ENCODE data around the gene TENM4.

Gene TENM4

GRCh38 chr11:79221444-79222130 is 219.2 kb downstream of the TENM4 start (continued):
- TF ChIP-seq BCL6B (tag by site-specific recombination; IDR thresholded peaks at IDR 0.05) (no peak), BCL11A (tag by site-specific recombination; IDR thresholded peaks at IDR 0.05; ENCODE audit: low read depth) (no peak), ZNF146 (tag by site-specific recombination; IDR thresholded peaks at IDR 0.05) (no peak), SALL2 (tag by site-specific recombination; IDR thresholded peaks at IDR 0.05; ENCODE audit: borderline replicate concordance) (no peak), ZNF473 (tag by site-specific recombination; IDR thresholded peaks at IDR 0.05) (no peak)

- CTCF ChIA-PET, result no interaction called here
- POLR2A ChIA-PET, result no interaction called here
- Histone ChIP-seq H3K36me3 (ENCODE audit: control insufficient read depth in 2 of 2, insufficient read depth in 1 of 2, low read length in 2 of 2) (no peaks in the 10 kb centered on the region), H3K27ac (ENCODE audit: extremely low read depth, low read depth, low read length) (no peak overlapping the region), H3K9me3 (ENCODE audit: control insufficient read depth, insufficient read depth, low read depth, low read length) (no peaks in the 10 kb centered on the region), H3K4me3 (ENCODE audit: low read depth, low read length) (no peak overlapping the region), H3K4me1 (ENCODE audit: control insufficient read depth, insufficient read depth, low read length) (no peaks in the 10 kb centered on the region)
- TF ChIP-seq ZNF175 (tag by site-specific recombination; IDR thresholded peaks at IDR 0.05) (no peak), ZNF239 (tag by site-specific recombination; IDR thresholded peaks at IDR 0.05) (no peak), ZNF792 (tag by site-specific recombination; IDR thresholded peaks at IDR 0.05) (no peak), ZNF555 (tag by site-specific recombination; conservative IDR thresholded peaks at IDR 0.05) (no peak), ZBTB44 (tag by site-specific recombination; IDR thresholded peaks at IDR 0.05) (no peak), ZNF148 (tag by site-specific recombination; IDR thresholded peaks at IDR 0.05; ENCODE audit: borderline replicate concordance) (no peak), EGR2 (tag by site-specific recombination; IDR thresholded peaks at IDR 0.05; ENCODE audit: low read depth) (no peak), KLF7 (tag by site-specific recombination; IDR thresholded peaks at IDR 0.05; ENCODE audit: borderline replicate concordance) (no peak), ZNF513 (tag by site-specific recombination; IDR thresholded peaks at IDR 0.05) (no peak), ZNF214 (tag by site-specific recombination; IDR thresholded peaks at IDR 0.05; ENCODE audit: borderline replicate concordance) (no peak), ZSCAN4 (tag by site-specific recombination; IDR thresholded peaks at IDR 0.05) (no peak), ZNF610 (tag by site-specific recombination; IDR thresholded peaks at IDR 0.05; ENCODE audit: borderline replicate concordance) (no peak), ZNF16 (tag by site-specific recombination; IDR thresholded peaks at IDR 0.05; ENCODE audit: low read depth) (no peak), INSM2 (tag by site-specific recombination; IDR thresholded peaks at IDR 0.05) (no peak), ZNF280C (tag by site-specific recombination; IDR thresholded peaks at IDR 0.05) (no peak), ZNF514 (tag by site-specific recombination; IDR thresholded peaks at IDR 0.05) (no peak), ZNF645 (tag by site-specific recombination; IDR thresholded peaks at IDR 0.05) (no peak)
These were observed 220.7 kb downstream of the TENM4 start for GRCh38 chr11:79220171-79220570.
